Ectodermal cell (in vitro differentiated cells): ENCODE data around the gene SZRD1.

Experiments
- H3K27ac ChIP-seq: 2 replicates; pipeline ENCODE4 v1.7.0; 2013; ENCODE audit warnings: mild to moderate bottlenecking, low read depth, low read length; ENCODE audit not compliant: insufficient read depth, poor library complexity, severe bottlenecking
- H3K27me3 ChIP-seq: 2 replicates; pipeline ENCODE4 v1.7.0; 2013; ENCODE audit warnings: mild to moderate bottlenecking, low read length; ENCODE audit not compliant: insufficient read depth, control insufficient read depth, poor library complexity, severe bottlenecking
- H3K36me3 ChIP-seq: one replicate; pipeline ENCODE4 v1.7.0; 2013; ENCODE audit warnings: low read length; ENCODE audit not compliant: control insufficient read depth, insufficient read depth
- H3K4me1 ChIP-seq: one replicate; pipeline ENCODE4 v1.7.0; 2013; ENCODE audit warnings: low read length; ENCODE audit not compliant: control insufficient read depth, insufficient read depth
- H3K4me3 ChIP-seq: 2 replicates; pipeline ENCODE4 v1.7.0; 2013; ENCODE audit warnings: low read depth, low read length, control low read depth; ENCODE audit not compliant: insufficient read depth
- H3K9me3 ChIP-seq: 2 replicates; pipeline ENCODE4 v1.7.0; 2013; ENCODE audit warnings: mild to moderate bottlenecking, low read length, moderate library complexity; ENCODE audit not compliant: control insufficient read depth
- WGBS, 2 experiments: methylation state at CpG; one replicate each; pipeline ENCODE4 v1.1.7; 2013; ENCODE audit warnings: missing lambda C conversion rate in 2 of 2; 5-methylcytosine and 5-hydroxymethylcytosine counted together

The SZRD1 gene

GRCh38 chr1:16420424-16421118 is 53.5 kb downstream of the SZRD1 start:
- Histone ChIP-seq H3K9me3 (no peaks in the 10 kb centered on the region), H3K27ac (no peak overlapping the region), H3K27me3 (no peaks in the 10 kb centered on the region), H3K36me3 (no peaks in the 10 kb centered on the region), H3K4me3 (no peak overlapping the region), H3K4me1 (no peaks in the 10 kb centered on the region)
- 86 to 87% methylated on average over 9 of the region's 9 CpGs for WGBS, 2 experiments

GRCh38 chr1:16421201-16421600 is 54.2 kb downstream of the SZRD1 start:
- no peaks in the 10 kb centered on the region for H3K4me1 ChIP-seq
- WGBS, 2 experiments: 88 to 92% methylated on average over 7 of the region's 7 CpGs
- H3K27ac ChIP-seq: no peak overlapping the region
- H3K36me3 ChIP-seq: no peaks in the 10 kb centered on the region
- H3K27me3 ChIP-seq: no peaks in the 10 kb centered on the region
- H3K9me3 ChIP-seq: no peaks in the 10 kb centered on the region
- no peak overlapping the region for H3K4me3 ChIP-seq

GRCh38 chr1:16422041-16422440 is 55.0 kb downstream of the SZRD1 start:
- no peaks in the 10 kb centered on the region for H3K27me3 ChIP-seq
- WGBS, 2 experiments: 92 to 94% methylated on average over 7 of the region's 7 CpGs

GRCh38 chr1:16425125-16426025 is 58.3 kb downstream of the SZRD1 start:
- Histone ChIP-seq H3K4me1 (no peaks in the 10 kb centered on the region), H3K27me3 (no peaks in the 10 kb centered on the region), H3K36me3 (no peaks in the 10 kb centered on the region), H3K4me3 (no peak overlapping the region), H3K9me3 (no peaks in the 10 kb centered on the region), H3K27ac (no peak overlapping the region)
- 85 to 86% methylated on average over 10 of the region's 10 CpGs for WGBS, 2 experiments

More at GRCh38 chr1:16422041-16422440, 55.0 kb downstream of the SZRD1 start:
- H3K4me1 ChIP-seq: no peaks in the 10 kb centered on the region
- H3K9me3 ChIP-seq: no peaks in the 10 kb centered on the region
- no peaks in the 10 kb centered on the region for H3K36me3 ChIP-seq
- H3K4me3 ChIP-seq: no peak overlapping the region
- H3K27ac ChIP-seq: no peak overlapping the region

GRCh38 chr1:16430606-16431005 is 63.6 kb downstream of the SZRD1 start:
- H3K4me1 ChIP-seq: no peaks in the 10 kb centered on the region
- 87% methylated on average over 3 of the region's 3 CpGs for WGBS, 2 experiments
- H3K27me3 ChIP-seq: no peaks in the 10 kb centered on the region
- no peaks in the 10 kb centered on the region for H3K36me3 ChIP-seq
- H3K9me3 ChIP-seq: no peaks in the 10 kb centered on the region
- no peak overlapping the region for H3K4me3 ChIP-seq
- no peak overlapping the region for H3K27ac ChIP-seq

- H3K4me3 ChIP-seq: no peak overlapping the region
- H3K27ac ChIP-seq: no peak overlapping the region
- 88 to 90% methylated on average over 9 of the region's 9 CpGs for WGBS, 2 experiments
- no peaks in the 10 kb centered on the region for H3K36me3 ChIP-seq
- H3K9me3 ChIP-seq: no peaks in the 10 kb centered on the region
- no peaks in the 10 kb centered on the region for H3K4me1 ChIP-seq
- H3K27me3 ChIP-seq: no peaks in the 10 kb centered on the region
Measured at GRCh38 chr1:16433030-16433429, 66.0 kb downstream of the SZRD1 start.

GRCh38 chr1:16434007-16434406 is 67.0 kb downstream of the SZRD1 start:
- no peaks in the 10 kb centered on the region for H3K9me3 ChIP-seq
- no peaks in the 10 kb centered on the region for H3K4me1 ChIP-seq
- WGBS, 2 experiments: 86 to 95% methylated on average over 3 to 4 of the region's 4 CpGs
- H3K27me3 ChIP-seq: no peaks in the 10 kb centered on the region
- H3K36me3 ChIP-seq: no peaks in the 10 kb centered on the region
- no peak overlapping the region for H3K4me3 ChIP-seq
- H3K27ac ChIP-seq: no peak overlapping the region

- Histone ChIP-seq H3K27me3 (no peaks in the 10 kb centered on the region), H3K27ac (no peak overlapping the region), H3K4me1 (no peaks in the 10 kb centered on the region), H3K9me3 (no peaks in the 10 kb centered on the region), H3K4me3 (no peak overlapping the region), H3K36me3 (no peaks in the 10 kb centered on the region)
- WGBS, 2 experiments: 90 to 93% methylated on average over 2 of the region's 2 CpGs
Measured at GRCh38 chr1:16434501-16434900, 67.5 kb downstream of the SZRD1 start.

- no peak within 1 kb of the TSS for H3K27ac ChIP-seq
- H3K4me3 ChIP-seq: no peak within 1 kb of the TSS
- no peaks in the 10 kb centered on the region for H3K9me3 ChIP-seq
- H3K27me3 ChIP-seq: no peaks in the 10 kb centered on the region
- 81 to 89% methylated on average over 3 of the region's 3 CpGs for WGBS, 2 experiments
- no peaks in the 10 kb centered on the region for H3K4me1 ChIP-seq
- H3K36me3 ChIP-seq: no peaks in the 10 kb centered on the region
Measured at GRCh38 chr1:16436946-16437474, 70.0 kb downstream of the SZRD1 start, which contains the start of gene SPATA21. Gene SPATA21 (minus strand): TSS chr1:16437424. CDS start chr1:16431371, 6,053 bp downstream.

GRCh38 chr1:16438516-16438915 is 71.5 kb downstream of the SZRD1 start:
- Histone ChIP-seq H3K4me1 (no peaks in the 10 kb centered on the region), H3K27me3 (no peaks in the 10 kb centered on the region), H3K4me3 (no peak overlapping the region), H3K9me3 (no peaks in the 10 kb centered on the region), H3K36me3 (peaks cover 6% of the 10 kb centered on the region), H3K27ac (no peak overlapping the region)
- WGBS, 2 experiments: 75 to 77% methylated on average over 2 of the region's 2 CpGs
